ENCODE data around the gene TMEM150B.

The TMEM150B gene

GRCh38 chr19:55306712-55307111 is 18.4 kb downstream of the TMEM150B start:
- H3K27ac ChIP-seq = no peak overlapping the region
- TF ChIP-seq CTCF (conservative IDR thresholded peaks at IDR 0.05) = no peak

- no peak for TF ChIP-seq CTCF (conservative IDR thresholded peaks at IDR 0.05)
- H3K27ac ChIP-seq = no peak overlapping the region
Measured at GRCh38 chr19:55305983-55306562, 19.1 kb downstream of the TMEM150B start.

GRCh38 chr19:55305491-55305890 is 19.6 kb downstream of the TMEM150B start:
- H3K27ac ChIP-seq = no peak overlapping the region
- no peak for TF ChIP-seq CTCF (conservative IDR thresholded peaks at IDR 0.05)

- H3K27ac ChIP-seq = no peak overlapping the region
- no peak for TF ChIP-seq CTCF (conservative IDR thresholded peaks at IDR 0.05)
Measured at GRCh38 chr19:55304980-55305379, 20.2 kb downstream of the TMEM150B start.

- H3K27ac ChIP-seq = no peak overlapping the region
- TF ChIP-seq CTCF (conservative IDR thresholded peaks at IDR 0.05) = no peak
Measured at GRCh38 chr19:55304279-55304978, 20.7 kb downstream of the TMEM150B start.

GRCh38 chr19:55303477-55303876 is 21.7 kb downstream of the TMEM150B start:
- no peak for TF ChIP-seq CTCF (conservative IDR thresholded peaks at IDR 0.05)
- no peak overlapping the region for H3K27ac ChIP-seq

- H3K27ac ChIP-seq = peak overlapping the region; percentile 70; the same call in 1 of the 2 replicates
- TF ChIP-seq CTCF (conservative IDR thresholded peaks at IDR 0.05) = no peak
Measured at GRCh38 chr19:55302318-55302703, 22.8 kb downstream of the TMEM150B start.

Measured in VCaP (cell line).